PC-9 (cell line): ENCODE data around the gene SH3RF3. TPM values are rescaled to one million over a fixed set of nuclear protein-coding genes. Genes with fewer than 3 reads are reported as not detected.
A peak's percentile ranks its signal among the peaks of the same experiment; 100 is the strongest.

Experiments used
- BruUV-seq: library from RNA; stranded (reverse); fragments of 400-500 nt; replicated peaks from 2 replicates; lab custom pipeline; 2021; lab: Mats Ljungman, UMichigan
- CTCF ChIA-PET: fragments of 300-600 bp; sonication (Branson Sonifier 250); formaldehyde crosslinking; loops from one replicate; lab custom pipeline; 2022; ENCODE audit warnings: antibody characterized with exemption; lab: Charles Lee
- POLR2A ChIA-PET: fragments of 300-600 bp; sonication (Branson Sonifier 250); formaldehyde crosslinking; loops from one replicate; lab custom pipeline; 2022; ENCODE audit warnings: antibody characterized with exemption; ENCODE audit not compliant: unreplicated experiment; lab: Charles Lee
- DNase-seq, 2 experiments: peaks; one replicate each; pipeline versions ENCODE4 v3.0.0 to v3.0.0-alpha.2; 2015 to 2022; ENCODE audit warnings: mixed read lengths in 1 of 2
- H2AFZ ChIP-seq: fragments of 200-600 bp; sonication (generic); 2 replicates; pipeline ENCODE4 v1.8.1; 2017; ENCODE audit warnings: antibody characterized with exemption
- H3F3A ChIP-seq: fragments of 200-600 bp; sonication (generic); 2 replicates; pipeline ENCODE4 v1.8.1; 2017; ENCODE audit warnings: antibody characterized with exemption, mild to moderate bottlenecking, low read depth; ENCODE audit not compliant: insufficient read depth
- H3K27ac ChIP-seq: fragments of 200-600 bp; sonication (generic); 2 replicates; pipeline ENCODE4 v1.6.1; 2016; ENCODE audit warnings: mixed run types
- H3K27me3 ChIP-seq: fragments of 200-600 bp; sonication (generic); 2 replicates; pipeline ENCODE4 v1.6.1; 2016; ENCODE audit warnings: low read depth, mixed run types; ENCODE audit not compliant: insufficient read depth
- H3K36me3 ChIP-seq: fragments of 200-600 bp; sonication (generic); 2 replicates; pipeline ENCODE4 v1.6.1; 2016; ENCODE audit warnings: low read depth, mixed run types
- H3K4me1 ChIP-seq: fragments of 200-600 bp; sonication (generic); replicated peaks from 2 replicates; pipeline ENCODE4 v1.6.1; 2016; ENCODE audit warnings: mixed run types; ENCODE audit not compliant: insufficient read depth
- H3K4me2 ChIP-seq: fragments of 200-600 bp; sonication (generic); 2 replicates; pipeline ENCODE4 v1.6.1; 2017; ENCODE audit warnings: mixed run types
- H3K4me3 ChIP-seq: fragments of 200-600 bp; sonication (generic); 2 replicates; pipeline ENCODE4 v1.6.1; 2016; ENCODE audit warnings: mixed run types
- H3K79me2 ChIP-seq: fragments of 200-600 bp; sonication (generic); 2 replicates; pipeline ENCODE4 v1.6.1; 2017; ENCODE audit warnings: low read depth, mixed run types
- H3K9me2 ChIP-seq: fragments of 200-600 bp; sonication (generic); 2 replicates; pipeline ENCODE4 v1.8.1; 2017; ENCODE audit warnings: mild to moderate bottlenecking; ENCODE audit not compliant: insufficient read depth
- H3K9me3 ChIP-seq: fragments of 200-600 bp; sonication (generic); 2 replicates; pipeline ENCODE4 v1.8.1; 2016; ENCODE audit warnings: low read depth; ENCODE audit not compliant: insufficient read depth
- H4K20me1 ChIP-seq: fragments of 200-600 bp; sonication (generic); 2 replicates; pipeline ENCODE4 v1.8.1; 2017; ENCODE audit not compliant: insufficient read depth
- EZH2 ChIP-seq: fragments of 200-600 bp; sonication (generic); IDR thresholded peaks from 2 replicates; pipeline ENCODE4 v1.8.0; 2017; ENCODE audit warnings: antibody characterized with exemption, low read depth
- intact Hi-C: fragments of 100-400 bp; cut with micrococcal nuclease; formaldehyde crosslinking; loops from one replicate; pipeline ENCODE4 v1.10.0; 2022; ENCODE audit not compliant: unreplicated experiment
- total RNA-seq: library from RNA; stranded (reverse); gene quantifications from 2 replicates; pipeline ENCODE4 v1.2.3, GENCODE V29; 2021
- TF ChIP-seq, protein P1 (sequence below): fragments of 200-600 bp; sonication (generic); conservative IDR thresholded peaks from 2 replicates; pipeline ENCODE4 v1.6.1; 2017; ENCODE audit warnings: mixed run types, antibody characterized with exemption, mild to moderate bottlenecking, moderate library complexity

Gene SH3RF3
- total RNA-seq, 1 experiment from 2014 or later = 6.1 TPM

DNA sequence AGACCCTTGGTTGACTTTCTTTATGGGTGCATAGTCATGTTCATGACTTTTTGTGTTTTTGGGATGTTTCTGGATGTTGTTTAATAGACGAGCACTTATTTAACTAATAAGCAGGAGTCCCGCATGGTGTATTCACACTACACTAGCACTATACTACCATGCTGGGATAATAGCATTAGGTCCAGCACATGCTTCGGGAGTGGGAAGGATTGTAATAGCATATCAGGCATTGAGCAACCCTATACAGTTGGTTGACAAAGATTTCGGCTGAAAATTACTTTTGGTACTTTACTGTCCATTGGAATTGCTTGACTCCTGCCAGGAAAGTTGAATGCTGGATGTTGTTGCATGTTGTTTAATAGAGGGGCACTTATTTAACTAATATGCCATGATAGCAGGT lies 2.8 kb downstream of the SH3RF3 start:
- Histone ChIP-seq H3K9me3 (no peaks in the 10 kb centered on the region), H2AFZ (no peak overlapping the region), H4K20me1 (peaks cover 44% of the 10 kb centered on the region), H3K4me1 (peaks cover 35% of the 10 kb centered on the region), H3K27me3 (no peaks in the 10 kb centered on the region), H3K4me2 (peak overlapping the region; percentile 74), H3K9me2 (no peaks in the 10 kb centered on the region), H3K79me2 (peaks cover 74% of the 10 kb centered on the region), H3K27ac (no peak overlapping the region), H3K36me3 (no peaks in the 10 kb centered on the region), H3K4me3 (peak overlapping the region; percentile 70; the same call in 1 of the 2 replicates), H3F3A (peaks cover 3% of the 10 kb centered on the region; the same call in 1 of the 2 replicates)
- no peak for TF ChIP-seq EZH2
- TF ChIP-seq, protein P1, sequence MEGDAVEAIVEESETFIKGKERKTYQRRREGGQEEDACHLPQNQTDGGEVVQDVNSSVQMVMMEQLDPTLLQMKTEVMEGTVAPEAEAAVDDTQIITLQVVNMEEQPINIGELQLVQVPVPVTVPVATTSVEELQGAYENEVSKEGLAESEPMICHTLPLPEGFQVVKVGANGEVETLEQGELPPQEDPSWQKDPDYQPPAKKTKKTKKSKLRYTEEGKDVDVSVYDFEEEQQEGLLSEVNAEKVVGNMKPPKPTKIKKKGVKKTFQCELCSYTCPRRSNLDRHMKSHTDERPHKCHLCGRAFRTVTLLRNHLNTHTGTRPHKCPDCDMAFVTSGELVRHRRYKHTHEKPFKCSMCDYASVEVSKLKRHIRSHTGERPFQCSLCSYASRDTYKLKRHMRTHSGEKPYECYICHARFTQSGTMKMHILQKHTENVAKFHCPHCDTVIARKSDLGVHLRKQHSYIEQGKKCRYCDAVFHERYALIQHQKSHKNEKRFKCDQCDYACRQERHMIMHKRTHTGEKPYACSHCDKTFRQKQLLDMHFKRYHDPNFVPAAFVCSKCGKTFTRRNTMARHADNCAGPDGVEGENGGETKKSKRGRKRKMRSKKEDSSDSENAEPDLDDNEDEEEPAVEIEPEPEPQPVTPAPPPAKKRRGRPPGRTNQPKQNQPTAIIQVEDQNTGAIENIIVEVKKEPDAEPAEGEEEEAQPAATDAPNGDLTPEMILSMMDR = no peak
- ChIA-PET CTCF (interaction anchor here (0.6 kb wide), 1 partner anchor 10 kb away, joined by 11 read pairs; no protein-coding TSS in a partner anchor), POLR2A (no interaction called here)
- intact Hi-C loops = no loop called here
- no TSS peak for BruUV-seq
- DNase-seq = no peak

DNA sequence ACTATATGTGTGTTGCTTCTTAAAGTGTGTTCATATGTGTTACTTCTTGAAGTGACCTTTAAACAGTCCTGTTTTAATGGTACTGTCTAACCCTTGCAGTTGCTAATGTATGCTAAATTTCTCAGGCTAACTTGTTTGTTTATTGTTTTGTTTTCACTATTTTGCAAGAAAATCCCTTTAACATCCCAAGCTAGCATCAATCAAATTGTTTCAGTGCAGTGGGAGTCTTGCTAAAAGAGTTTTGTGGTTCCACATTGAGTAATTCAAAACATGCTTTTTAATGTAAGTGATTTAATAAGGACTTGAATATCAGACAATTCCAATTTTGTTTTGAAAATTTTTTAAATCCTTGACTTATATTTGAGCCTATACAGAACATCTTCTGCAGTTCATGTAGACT lies 3.6 kb downstream of the SH3RF3 start:
- CTCF ChIA-PET = no interaction called here
- no peaks in the 10 kb centered on the region for H3K36me3 ChIP-seq
- peaks cover 44% of the 10 kb centered on the region for H4K20me1 ChIP-seq
- DNase-seq = no peak
- no peaks in the 10 kb centered on the region for H3K9me3 ChIP-seq
- BruUV-seq = no TSS peak
- H3K9me2 ChIP-seq = no peaks in the 10 kb centered on the region
- peaks cover 76% of the 10 kb centered on the region for H3K79me2 ChIP-seq
- H3F3A ChIP-seq = no peaks in the 10 kb centered on the region
- peak overlapping the region; percentile 74 for H3K4me2 ChIP-seq
- TF ChIP-seq, protein P1 = no peak
- TF ChIP-seq EZH2 = no peak
- peaks cover 27% of the 10 kb centered on the region for H3K4me1 ChIP-seq
- POLR2A ChIA-PET = no interaction called here
- H3K27ac ChIP-seq = no peak overlapping the region
- no peaks in the 10 kb centered on the region for H3K27me3 ChIP-seq
- no peak overlapping the region for H2AFZ ChIP-seq
- intact Hi-C loops = no loop called here
- H3K4me3 ChIP-seq = no peak overlapping the region

GRCh38 chr2:109133746-109134145 lies 4.7 kb downstream of the SH3RF3 start:
- Histone ChIP-seq H3K27ac (no peak overlapping the region), H4K20me1 (peaks cover 55% of the 10 kb centered on the region), H3K4me3 (no peak overlapping the region), H3K36me3 (no peaks in the 10 kb centered on the region), H3K9me3 (no peaks in the 10 kb centered on the region), H3F3A (no peaks in the 10 kb centered on the region), H2AFZ (no peak overlapping the region), H3K4me1 (peaks cover 24% of the 10 kb centered on the region), H3K27me3 (no peaks in the 10 kb centered on the region), H3K4me2 (peak overlapping the region; percentile 14; the same call in 1 of the 2 replicates), H3K9me2 (no peaks in the 10 kb centered on the region), H3K79me2 (peaks cover 87% of the 10 kb centered on the region)
- ChIA-PET POLR2A (no interaction called here), CTCF (no interaction called here)
- TF ChIP-seq, protein P1 = no peak
- no peak for TF ChIP-seq EZH2
- intact Hi-C loops = no loop called here
- DNase-seq = no peak
- no TSS peak for BruUV-seq
